Measurements from ENCODE around the gene MEPE.

MEPE gene

DNA sequence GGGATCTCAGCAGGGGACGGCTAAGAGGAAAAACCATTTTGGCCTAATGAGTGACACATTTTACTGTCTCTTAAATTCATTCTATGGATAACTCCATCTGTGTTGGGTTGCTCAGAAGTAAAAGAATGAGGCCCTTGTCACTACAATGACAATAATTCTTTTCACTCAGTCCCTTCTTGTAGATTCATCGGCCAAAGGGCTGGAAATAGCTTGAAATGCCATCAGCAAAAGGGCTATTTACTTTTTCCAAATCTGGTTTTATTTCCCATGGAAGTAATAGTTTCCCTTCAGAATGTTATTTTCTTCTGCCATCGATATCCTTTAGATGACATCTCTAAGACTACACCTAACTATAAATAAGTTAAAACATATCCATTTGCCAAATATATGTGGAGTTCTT, 7.4 kb downstream of the MEPE start:
- DNase-seq (ENCODE audit: low read depth in 2 of 2): no peak

DNA sequence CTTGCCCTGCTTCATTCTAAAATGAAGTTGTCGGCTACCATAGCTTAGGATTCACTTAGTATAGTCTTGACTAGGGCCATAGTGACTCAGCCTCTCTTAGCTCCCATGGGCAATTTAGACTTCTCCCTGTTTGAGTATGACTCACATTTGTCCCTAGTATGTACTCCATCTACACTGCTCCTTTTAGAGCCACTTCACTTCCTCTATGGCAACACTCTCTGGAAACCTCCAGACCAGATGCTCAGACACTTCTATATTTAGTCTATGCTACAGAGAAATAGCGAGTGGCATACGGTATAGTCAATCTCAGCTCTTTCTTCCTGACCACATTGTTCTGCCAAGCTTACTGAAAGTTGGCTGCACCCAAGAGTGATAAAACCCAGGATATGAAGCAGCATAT, 11.2 kb downstream of the MEPE start:
- DNase-seq (ENCODE audit: low read depth in 2 of 2): no peak

DNA sequence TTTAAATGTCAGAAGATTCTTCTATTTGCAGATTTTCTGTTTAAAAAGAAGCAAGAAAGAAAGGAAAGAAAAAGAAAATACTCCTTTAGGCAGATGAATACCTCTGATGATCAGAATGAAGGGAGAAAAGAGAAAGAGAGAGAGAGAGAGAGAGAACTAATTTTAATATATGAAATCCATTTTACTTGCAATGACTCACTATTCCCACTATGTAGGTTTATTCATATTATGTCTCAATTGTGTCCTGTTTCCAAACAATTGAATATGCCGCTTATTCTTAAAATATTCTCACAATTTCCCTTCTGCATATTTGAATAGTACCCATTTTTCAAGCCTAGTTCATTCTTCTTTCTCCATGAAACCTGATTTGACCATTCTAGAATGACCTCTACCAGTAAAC, 11.7 kb downstream of the MEPE start:
- no peak for DNase-seq (ENCODE audit: low read depth in 2 of 2)

DNA sequence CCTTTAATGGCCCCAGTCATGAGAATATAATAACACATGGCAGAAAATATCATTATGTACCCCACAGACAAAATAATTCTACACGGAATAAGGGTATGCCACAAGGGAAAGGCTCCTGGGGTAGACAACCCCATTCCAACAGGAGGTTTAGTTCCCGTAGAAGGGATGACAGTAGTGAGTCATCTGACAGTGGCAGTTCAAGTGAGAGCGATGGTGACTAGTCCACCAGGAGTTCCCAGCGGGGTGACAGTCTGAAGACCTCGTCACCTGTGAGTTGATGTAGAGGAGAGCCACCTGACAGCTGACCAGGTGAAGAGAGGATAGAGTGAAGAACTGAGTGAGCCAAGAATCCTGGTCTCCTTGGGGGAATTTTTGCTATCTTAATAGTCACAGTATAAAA, 13.5 kb downstream of the MEPE start:
- no peak for DNase-seq (ENCODE audit: low read depth in 2 of 2)

DNA sequence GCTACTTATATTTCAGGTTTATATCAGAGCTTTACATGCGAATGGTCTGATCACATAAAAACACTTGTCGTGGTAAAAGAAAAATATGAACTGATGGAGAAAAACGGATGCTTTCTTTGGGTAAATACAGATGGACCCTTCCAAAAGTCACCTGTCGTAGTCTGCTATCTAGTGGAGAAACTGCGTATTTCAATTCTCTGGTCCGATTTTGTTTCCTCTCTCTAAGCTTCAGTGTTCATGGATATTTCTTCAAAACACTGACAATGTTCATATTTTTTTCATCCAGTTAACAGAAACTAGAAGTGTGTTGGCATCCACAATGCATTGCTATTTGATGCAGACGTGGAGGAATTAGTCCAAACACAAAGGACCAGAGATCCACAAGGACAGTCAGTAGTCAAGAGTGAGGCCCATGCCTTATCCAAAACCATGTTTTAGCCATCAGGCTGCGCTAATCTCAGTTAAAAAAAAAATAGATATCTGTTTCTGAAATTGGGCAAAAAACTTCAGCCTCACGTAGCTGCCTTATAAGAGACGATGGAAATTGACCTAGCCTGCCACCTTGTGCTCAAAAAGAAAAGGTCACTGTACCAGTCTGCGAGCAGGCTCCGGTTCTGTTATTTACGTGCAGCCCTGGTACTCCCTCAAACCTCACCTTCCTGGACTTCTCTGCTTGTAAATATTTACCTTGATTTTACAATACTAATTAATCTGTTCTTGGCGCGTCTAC, 16.0 kb downstream of the MEPE start:
- DNase-seq (ENCODE audit: low read depth in 2 of 2): no peak

DNA sequence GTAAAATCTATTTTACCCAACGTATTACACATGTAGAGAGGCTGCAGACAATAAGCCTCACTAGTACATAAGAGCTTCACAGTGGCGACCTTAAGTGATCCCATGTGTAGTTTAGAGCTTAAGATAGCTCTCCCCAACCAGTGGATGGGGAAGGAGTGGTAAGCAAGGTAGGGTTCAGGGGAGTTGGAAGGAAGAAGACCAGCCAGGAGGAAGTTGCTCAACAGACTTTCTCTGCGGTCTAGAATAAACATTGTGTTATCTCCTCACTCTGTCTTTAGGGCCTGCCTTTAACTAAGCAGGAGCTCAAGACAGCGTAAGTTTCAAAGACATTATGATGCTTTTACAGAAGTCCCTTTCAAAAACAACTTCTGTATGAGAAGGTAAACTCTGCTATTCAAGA, 16.8 kb downstream of the MEPE start:
- DNase-seq (ENCODE audit: low read depth in 2 of 2): no peak

DNA sequence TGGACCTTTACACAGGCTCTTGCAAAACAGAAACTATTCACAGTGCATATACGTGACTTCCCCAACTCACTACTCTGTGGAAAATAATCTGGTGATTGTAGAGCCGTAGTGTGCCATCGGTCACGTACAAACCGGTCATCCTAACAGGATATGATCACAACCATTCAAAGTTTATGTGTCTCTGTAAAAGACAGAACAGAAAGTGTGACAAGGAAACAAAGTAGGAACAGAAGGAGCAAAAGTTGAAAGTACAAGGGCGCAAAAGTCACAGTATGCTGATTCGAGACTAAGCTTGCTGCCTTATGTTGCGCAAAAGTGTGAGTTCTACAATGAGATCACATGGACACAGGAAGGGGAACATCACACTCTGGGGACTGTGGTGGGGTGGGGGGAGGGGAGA, 18.6 kb downstream of the MEPE start:
- DNase-seq (ENCODE audit: low read depth in 2 of 2): no peak

DNA sequence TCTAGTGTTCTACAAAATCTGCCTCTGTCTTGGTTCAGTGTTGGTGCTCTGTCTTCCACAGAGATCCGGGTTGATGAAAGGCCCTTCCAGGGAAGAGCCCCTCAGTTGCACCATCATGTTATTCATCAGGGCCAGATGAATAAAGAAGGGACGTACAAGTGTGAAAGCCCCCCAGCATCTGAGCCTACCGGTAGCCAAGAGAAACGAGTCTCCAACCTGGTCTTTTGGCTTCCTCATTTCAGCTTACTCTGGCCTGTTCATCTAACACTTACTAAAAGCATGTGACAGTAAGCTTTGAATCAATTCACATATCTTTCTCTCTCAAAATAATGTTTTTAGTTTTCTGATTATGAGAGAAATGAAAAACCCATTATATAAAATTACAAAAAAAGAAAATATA, 19.2 kb downstream of the MEPE start:
- DNase-seq (ENCODE audit: low read depth in 2 of 2): no peak

DNA sequence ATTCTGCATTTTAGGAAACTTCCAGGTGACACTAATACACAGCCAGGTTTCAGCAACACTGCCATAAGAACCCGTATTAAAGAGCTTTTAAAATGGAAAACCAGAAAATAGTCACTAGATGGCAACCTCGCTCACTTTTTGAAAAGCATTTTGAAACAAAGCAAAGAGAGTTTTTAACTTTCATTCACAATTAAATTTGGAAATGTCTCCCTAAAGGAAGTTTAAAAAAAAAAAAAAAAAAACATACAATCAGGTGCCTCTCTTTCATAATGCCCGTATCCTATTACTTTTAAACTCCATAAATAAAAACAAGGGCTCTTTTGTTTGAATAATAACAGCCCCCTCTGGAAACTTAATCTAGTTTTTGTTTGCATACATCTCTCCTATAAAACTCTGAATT, 20.3 kb downstream of the MEPE start:
- DNase-seq (ENCODE audit: low read depth in 2 of 2): no peak

DNA sequence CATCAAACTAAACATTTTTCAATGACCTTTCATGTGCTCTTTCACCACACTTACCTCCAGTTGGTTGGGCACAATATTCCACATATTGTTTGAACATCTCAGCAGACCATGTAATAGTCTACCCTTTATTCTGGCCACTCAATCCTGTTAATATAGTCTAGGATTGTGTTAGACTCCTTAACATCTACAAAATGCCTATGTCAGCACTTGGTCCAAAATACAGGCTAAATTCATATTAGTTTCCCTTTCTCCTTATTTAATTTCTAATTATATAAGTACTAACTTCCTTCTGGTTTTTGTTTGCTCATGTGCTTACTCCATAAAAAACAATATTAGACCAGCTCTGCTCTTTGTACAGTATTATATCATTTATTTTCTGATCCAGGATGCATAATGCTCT, 21.1 kb downstream of the MEPE start:
- DNase-seq (ENCODE audit: low read depth in 2 of 2): no peak

DNA sequence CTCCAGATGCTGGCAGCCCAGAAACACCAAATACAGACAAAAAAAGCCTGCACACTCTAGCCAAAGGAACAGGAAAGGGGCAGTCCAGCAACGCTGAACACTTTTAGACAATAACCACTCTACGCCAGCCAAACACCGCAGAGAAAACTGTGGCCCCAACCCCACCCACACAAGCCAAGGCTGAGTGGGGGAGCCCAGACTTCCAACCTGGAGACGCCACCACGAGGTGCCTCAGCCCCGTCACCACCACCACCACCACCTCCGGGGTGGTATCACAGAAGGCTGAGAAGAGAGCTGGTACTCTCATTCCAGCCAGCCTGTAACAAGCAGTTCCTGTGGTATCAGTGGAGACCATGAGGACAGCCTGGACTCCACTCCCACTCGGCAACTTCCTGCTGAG, 22.8 kb downstream of the MEPE start:
- no peak for DNase-seq (ENCODE audit: low read depth in 2 of 2)

DNA sequence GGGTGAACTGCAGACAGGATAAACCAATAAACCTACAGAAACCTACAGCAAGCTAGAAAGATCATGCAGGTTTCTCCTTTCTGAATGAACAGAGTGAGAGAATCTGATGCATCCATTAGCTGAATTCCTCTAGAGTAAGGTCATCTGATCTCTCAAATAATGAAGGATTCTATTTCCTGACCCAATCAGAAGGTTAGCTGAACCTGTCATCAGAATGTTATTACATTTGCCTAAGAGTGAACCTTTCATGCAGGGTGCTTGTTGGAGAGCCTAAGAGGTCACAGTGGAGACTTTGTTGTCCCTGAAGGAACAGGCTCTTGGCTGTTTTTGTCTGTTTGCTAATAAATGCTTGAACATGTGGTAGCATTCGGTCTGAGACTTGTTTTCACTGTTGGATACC, 24.0 kb downstream of the MEPE start:
- DNase-seq (ENCODE audit: low read depth in 2 of 2): no peak

DNA sequence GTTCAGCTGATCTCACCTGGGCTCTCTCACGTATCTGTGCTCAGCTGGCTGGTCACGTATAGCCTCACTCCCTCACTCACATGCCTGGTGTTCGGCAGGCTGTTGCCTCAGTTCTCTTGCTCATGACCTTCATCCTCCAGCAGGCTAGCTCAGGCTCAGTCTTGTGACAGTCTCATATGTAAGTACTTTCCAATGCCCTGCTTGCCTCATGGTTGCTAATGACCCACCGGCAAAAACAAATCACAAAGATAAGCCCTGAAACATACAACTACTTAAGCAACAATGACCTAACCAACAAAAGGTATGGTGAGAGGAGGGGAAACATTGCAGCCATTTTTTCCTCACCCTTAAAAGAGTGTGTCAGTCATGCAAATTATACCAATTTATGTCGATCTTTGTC, 25.0 kb downstream of the MEPE start:
- DNase-seq (ENCODE audit: low read depth in 2 of 2): no peak

DNA sequence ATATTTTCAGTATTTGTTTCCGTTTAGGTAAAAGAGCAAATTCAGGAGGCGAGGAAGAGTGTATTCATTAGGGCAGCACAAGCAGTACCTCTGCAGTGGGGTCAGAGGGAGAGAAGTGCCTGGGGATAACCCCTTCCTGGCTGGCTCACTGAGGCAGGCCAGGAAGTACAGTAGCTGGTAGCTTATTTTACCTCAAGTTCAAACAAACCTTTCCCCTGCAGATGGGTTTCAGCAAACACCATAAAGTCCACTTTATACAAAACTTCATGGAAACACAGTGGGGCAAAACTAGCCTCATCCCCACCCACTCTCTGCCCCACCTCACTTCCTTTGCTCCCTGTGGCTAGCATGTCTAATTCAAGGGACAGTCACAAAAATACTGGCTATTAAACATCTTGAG, 29.5 kb downstream of the MEPE start:
- no peak for DNase-seq (ENCODE audit: low read depth in 2 of 2)

DNA sequence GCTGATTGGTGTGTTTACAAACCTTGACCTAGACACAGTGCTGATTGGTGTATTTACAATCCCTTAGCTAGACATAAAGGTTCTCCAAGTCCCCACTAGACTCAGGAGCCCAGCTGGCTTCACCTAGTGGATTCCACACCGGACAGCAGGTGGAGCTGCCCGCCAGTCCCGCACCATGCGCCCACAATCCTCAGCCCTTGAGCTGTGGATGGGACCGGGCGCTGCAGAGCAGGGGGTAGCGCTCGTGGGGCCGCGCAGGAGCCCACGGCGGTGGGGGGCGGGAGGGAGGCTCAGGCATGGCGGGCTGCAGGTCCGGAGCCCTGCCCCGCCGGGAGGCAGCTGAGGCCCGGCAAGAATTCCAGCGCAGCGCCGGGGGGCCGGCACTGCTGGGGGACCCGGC, 30.7 kb downstream of the MEPE start:
- no peak for DNase-seq (ENCODE audit: low read depth in 2 of 2)

DNA sequence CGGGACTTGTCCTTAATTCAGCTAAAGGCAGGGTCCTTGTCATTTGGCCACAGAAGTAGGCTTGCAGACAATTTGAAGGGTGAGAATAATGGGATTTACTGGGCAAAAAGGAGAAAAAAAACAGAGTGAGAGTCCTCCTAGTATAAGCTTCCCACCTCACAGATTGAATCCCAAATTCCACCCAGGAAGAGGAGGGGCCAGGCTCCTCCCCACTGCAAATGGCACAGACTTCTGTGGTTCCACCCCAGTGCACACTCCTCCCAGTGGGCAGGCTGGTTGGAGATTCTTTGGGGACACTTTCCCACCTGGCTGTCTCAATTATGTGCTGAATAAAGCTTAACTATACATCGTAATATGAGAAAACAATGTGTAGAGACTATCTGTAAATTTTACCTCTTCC, 31.6 kb downstream of the MEPE start:
- no peak for DNase-seq (ENCODE audit: low read depth in 2 of 2)

DNA sequence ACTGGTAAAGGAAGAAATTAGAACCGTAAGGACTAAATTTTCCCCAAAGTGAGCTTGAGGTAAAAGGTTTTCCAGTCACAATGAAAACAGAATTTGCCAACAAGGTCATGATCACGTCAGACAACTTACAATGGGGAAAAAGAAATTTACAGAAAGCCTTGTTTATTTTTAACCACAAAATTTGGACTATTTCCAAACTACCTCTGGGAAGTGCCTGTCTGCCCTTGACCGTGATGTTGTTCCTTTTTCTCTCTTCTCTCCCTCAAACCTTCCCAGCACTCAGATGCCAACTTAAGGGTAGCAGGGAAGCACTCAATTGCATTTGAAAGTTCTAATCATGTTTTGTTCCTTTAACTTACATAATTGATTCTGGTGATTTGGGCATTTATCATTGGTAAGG, 32.5 kb downstream of the MEPE start:
- DNase-seq (ENCODE audit: low read depth in 2 of 2): no peak

DNA sequence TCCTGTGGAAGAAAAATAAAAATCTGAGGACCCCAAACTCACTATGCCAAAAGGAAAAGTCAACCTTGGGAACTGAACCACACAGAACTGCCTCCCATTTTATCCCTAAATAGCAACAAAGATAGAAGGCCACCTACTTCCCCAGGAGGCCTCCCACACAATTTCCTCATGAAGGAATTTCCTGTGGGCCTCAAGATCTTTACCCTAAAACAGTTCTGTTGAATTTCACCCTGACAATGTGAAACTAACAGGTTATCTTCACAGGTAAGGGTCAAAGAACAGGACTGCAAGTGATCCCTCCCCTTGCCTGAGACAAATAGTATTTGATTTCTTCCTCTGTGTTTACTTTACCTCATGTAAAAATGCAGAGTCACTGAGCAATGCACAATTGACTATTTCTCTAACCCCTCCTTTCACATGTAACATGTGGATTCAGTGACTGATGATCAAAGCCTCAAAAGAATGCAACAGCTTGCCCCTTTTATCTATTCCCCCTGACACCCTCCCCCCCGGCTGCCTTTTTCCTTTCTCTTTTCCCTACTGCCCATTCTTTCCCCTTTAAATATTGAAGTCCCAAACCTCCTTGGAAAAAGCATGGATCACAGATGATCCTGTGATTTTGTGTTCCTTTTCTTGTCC, 33.3 kb downstream of the MEPE start:
- DNase-seq (ENCODE audit: low read depth in 2 of 2): no peak

DNA sequence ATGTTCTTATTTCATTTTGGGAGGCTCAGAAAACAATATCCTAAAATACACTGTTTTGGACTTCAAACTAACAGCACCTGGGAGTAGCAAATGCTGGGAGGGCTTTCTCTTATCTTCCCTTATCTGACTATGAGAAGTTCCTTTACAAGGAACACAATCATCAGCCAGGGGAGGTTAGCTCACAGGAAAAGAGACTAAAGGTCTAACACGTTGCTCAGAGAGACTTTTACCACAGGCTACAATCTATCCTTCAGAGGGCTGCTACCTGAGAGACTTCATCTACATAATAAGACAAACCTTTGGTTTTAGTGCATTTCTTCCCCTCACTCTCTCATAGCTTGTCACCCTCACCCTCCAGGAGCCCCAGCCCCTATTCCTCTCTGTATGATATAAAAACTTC, 35.8 kb downstream of the MEPE start:
- DNase-seq (ENCODE audit: low read depth in 2 of 2): no peak

DNA sequence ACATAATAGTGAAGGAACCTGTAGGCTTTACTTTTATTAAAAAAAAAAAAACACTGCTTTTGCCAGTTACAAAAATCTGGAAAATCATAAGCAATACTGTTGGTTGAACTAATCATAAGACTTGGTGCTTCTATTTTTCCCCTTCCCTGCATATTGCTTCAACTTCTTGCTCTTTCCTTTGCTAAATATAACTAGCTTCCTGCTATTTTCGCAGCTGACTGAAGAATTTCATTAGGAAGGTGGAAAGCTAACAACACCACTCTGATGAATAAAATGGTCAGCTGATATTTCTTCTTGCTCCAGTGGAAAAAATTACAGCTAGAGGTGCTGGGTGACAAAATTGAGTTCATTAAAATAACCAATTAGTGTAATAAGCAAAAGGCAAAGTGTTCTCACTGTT, 39.3 kb downstream of the MEPE start:
- DNase-seq (ENCODE audit: low read depth in 2 of 2): no peak

DNA sequence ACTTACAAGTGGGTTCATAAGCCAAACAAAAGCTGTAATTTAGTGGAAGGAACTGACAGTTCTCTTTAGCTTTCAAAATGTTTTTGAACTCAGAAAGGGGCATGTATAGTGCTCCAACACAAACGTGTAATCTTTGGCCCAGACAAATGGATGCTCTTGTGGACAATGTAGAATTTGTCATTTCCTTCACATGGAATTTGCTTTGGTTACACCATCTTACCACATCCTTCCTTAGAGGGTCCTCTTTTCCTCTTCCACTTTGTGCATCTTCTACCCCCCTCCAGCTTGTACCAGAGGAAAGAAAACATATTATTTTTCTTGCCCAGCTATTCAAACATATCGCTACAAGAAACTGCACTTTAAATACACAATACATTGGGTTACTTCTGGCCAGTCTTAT, 42.4 kb downstream of the MEPE start:
- DNase-seq (ENCODE audit: low read depth in 2 of 2): no peak

DNA sequence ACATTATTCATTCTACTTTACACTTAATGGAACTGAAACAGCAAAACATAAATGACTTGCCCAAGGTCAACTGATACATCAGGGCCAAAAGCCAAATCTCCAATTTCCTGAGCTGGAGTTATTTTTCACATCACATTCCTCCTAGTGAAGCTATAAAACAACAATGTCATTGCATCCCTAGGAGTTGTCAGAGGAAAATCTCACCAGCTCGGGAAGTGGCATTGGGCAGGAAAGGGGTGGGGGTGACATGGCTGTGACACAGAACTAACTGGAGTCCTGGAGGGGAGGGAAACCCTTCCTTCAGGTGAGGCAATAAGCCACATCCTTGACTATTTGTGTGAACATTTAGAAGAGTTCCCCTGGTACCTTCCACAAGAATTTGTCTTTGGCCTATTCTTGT, 47.3 kb downstream of the MEPE start:
- no peak for DNase-seq (ENCODE audit: low read depth in 2 of 2)

DNA sequence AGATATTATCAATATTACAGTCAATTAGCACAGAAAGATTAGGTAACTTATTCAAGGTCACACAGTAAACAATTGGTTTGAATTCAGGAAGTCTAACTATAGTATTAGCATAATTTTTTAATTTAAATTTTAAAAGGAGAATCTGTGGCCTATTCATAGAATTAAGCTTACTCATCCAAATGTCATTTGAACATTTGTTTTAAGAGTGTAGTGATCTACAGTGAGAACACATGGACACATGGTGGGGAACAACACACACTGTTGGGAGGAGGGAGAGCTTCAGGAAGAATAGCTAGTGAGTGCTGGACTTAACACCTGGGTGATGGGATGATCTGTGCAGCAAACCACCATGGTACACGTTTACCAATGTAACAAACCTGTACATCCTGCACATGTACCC, 48.3 kb downstream of the MEPE start:
- no peak for DNase-seq (ENCODE audit: low read depth in 2 of 2)

DNA sequence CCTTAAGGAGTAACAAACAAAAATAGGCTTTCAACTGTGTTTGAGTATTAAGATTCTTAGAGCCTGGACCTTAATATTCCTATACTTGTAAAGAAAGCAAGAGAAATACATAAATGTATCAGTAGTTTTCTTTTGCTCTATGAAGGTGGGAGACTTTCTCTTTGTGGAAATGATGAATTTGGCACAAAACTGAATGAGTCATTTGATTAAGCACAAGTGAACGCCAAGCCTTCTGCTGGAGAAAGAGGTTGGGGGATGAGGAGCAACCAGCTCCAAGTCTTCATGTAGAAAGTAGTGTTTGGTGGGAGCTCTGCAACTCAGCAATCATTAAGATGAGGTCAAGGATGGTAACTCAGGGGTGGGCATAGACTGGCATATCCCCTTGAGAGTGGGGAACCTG, 49.6 kb downstream of the MEPE start:
- no peak for DNase-seq (ENCODE audit: low read depth in 2 of 2)
